GM23338 (cell line): Measurements from ENCODE around the gene UNC45B. TPM values are rescaled to one million over a fixed set of nuclear protein-coding genes. Genes with fewer than 3 reads are reported as not detected.

Experiments
- ATAC-seq: fragments of 200-7000 bp; cut with Tn5 transposase; 3 replicates; pipeline ENCODE4 v1.9.1; 2020
- DNase-seq: peaks from one replicate; pipeline ENCODE4 v3.0.0-alpha.2; 2015; ENCODE audit warnings: low spot score
- H2AFZ ChIP-seq: fragments of 200-600 bp; sonication (generic); 2 replicates; pipeline ENCODE4 v1.8.0; 2016; ENCODE audit warnings: antibody characterized with exemption, mild to moderate bottlenecking, moderate library complexity
- H3F3A ChIP-seq: fragments of 200-600 bp; sonication (generic); replicated peaks from 2 replicates; pipeline ENCODE4 v1.8.0; 2017; ENCODE audit warnings: antibody characterized with exemption, mixed run types, low read depth
- H3K27ac ChIP-seq: fragments of 200-600 bp; sonication (generic); 2 replicates; pipeline ENCODE4 v1.6.1; 2016; ENCODE audit warnings: low read depth
- H3K27me3 ChIP-seq: fragments of 200-600 bp; sonication (generic); 2 replicates; pipeline ENCODE4 v1.8.0; 2016; ENCODE audit warnings: mild to moderate bottlenecking, mixed run types, moderate library complexity; ENCODE audit not compliant: insufficient read depth
- H3K36me3 ChIP-seq: fragments of 200-600 bp; sonication (generic); 2 replicates; pipeline ENCODE4 v1.8.0; 2016; ENCODE audit warnings: mild to moderate bottlenecking; ENCODE audit not compliant: insufficient read depth
- H3K4me1 ChIP-seq: fragments of 200-600 bp; sonication (generic); 2 replicates; pipeline ENCODE4 v1.8.0; 2016; ENCODE audit warnings: mild to moderate bottlenecking, moderate library complexity; ENCODE audit not compliant: insufficient read depth
- H3K4me2 ChIP-seq: fragments of 200-600 bp; sonication (generic); 2 replicates; pipeline ENCODE4 v1.7.1; 2017; ENCODE audit warnings: mixed run types
- H3K4me3 ChIP-seq: fragments of 200-600 bp; sonication (generic); 2 replicates; pipeline ENCODE4 v1.6.1; 2016; ENCODE audit warnings: mixed run types
- H3K79me2 ChIP-seq: fragments of 200-600 bp; sonication (generic); replicated peaks from 2 replicates; pipeline ENCODE4 v1.8.0; 2017; ENCODE audit warnings: mild to moderate bottlenecking; ENCODE audit not compliant: insufficient read depth
- H3K9me2 ChIP-seq: fragments of 200-600 bp; sonication (generic); 2 replicates; pipeline ENCODE4 v1.8.0; 2017; ENCODE audit not compliant: insufficient read depth
- H4K20me1 ChIP-seq: fragments of 200-600 bp; sonication (generic); replicated peaks from 2 replicates; pipeline ENCODE4 v1.8.0; 2017; ENCODE audit warnings: mild to moderate bottlenecking; ENCODE audit not compliant: insufficient read depth
- H3K27ac Mint-ChIP-seq: 2 replicates; pipeline ENCODE4 v1.8.0; 2020; ENCODE audit warnings: inconsistent platforms, mild to moderate bottlenecking, moderate library complexity, mixed read lengths
- H3K27me3 Mint-ChIP-seq: 3 replicates; pipeline ENCODE4 v1.8.0; 2022; ENCODE audit warnings: low read depth, mild to moderate bottlenecking, moderate library complexity, mixed read lengths, inconsistent platforms; ENCODE audit not compliant: insufficient read depth, poor library complexity
- H3K36me3 Mint-ChIP-seq: 3 replicates; pipeline ENCODE4 v1.8.0; 2021; ENCODE audit warnings: low read depth, mild to moderate bottlenecking, inconsistent platforms, moderate library complexity, mixed read lengths
- H3K4me1 Mint-ChIP-seq: 3 replicates; pipeline ENCODE4 v1.8.0; 2020; ENCODE audit warnings: mild to moderate bottlenecking, inconsistent platforms, mixed read lengths
- H3K4me3 Mint-ChIP-seq: 3 replicates; pipeline ENCODE4 v1.8.0; 2021; ENCODE audit warnings: moderate library complexity, mild to moderate bottlenecking, inconsistent platforms, mixed read lengths
- H3K9me3 Mint-ChIP-seq: 3 replicates; pipeline ENCODE4 v1.8.0; 2020; ENCODE audit warnings: moderate library complexity, mild to moderate bottlenecking, inconsistent platforms, mixed read lengths
- CREB1 ChIP-seq: fragments of 250-450 bp; sonication (Bioruptor Pico); IDR thresholded peaks from 2 replicates; pipeline ENCODE4 v1.5.0; 2020; ENCODE audit warnings: low read depth, mild to moderate bottlenecking, moderate library complexity
- CTCF ChIP-seq, 2 experiments: fragments of 200-600 bp in 1 of 2; sonication (generic) in 1 of 2; conservative IDR thresholded peaks; 2 replicates each; pipeline versions ENCODE4 v1.5.1 to v1.6.1; 2016 to 2017; ENCODE audit warnings: antibody characterized with exemption in 2 of 2, low read depth in 2 of 2, mild to moderate bottlenecking in 2 of 2, moderate library complexity in 1 of 2
- EZH2phosphoT487 ChIP-seq: fragments of 200-600 bp; sonication (generic); IDR thresholded peaks from one replicate; pipeline ENCODE4 v1.8.1; 2018; ENCODE audit warnings: antibody characterized with exemption; ENCODE audit not compliant: unreplicated experiment
- JUNB ChIP-seq: IDR thresholded peaks from one replicate; pipeline ENCODE4 v1.6.1; 2016; ENCODE audit warnings: antibody characterized with exemption; ENCODE audit not compliant: unreplicated experiment
- STAT1 ChIP-seq: IDR thresholded peaks from one replicate; pipeline ENCODE4 v1.6.1; 2016; ENCODE audit warnings: antibody characterized with exemption; ENCODE audit not compliant: unreplicated experiment
- ZNF331 ChIP-seq: fragments of 250-450 bp; sonication (Bioruptor Pico); IDR thresholded peaks from 2 replicates; pipeline ENCODE4 v1.5.0; 2020; ENCODE audit warnings: low read depth, mild to moderate bottlenecking, moderate library complexity
- ZNF462 ChIP-seq: fragments of 250-450 bp; sonication (Bioruptor Pico); IDR thresholded peaks from 2 replicates; pipeline ENCODE4 v1.5.0; 2020; ENCODE audit warnings: mild to moderate bottlenecking, moderate library complexity
- polyA plus RNA-seq: library from polyadenylated mRNA; unstranded; fragments of >200 nt; fragmentation: Nextera tagmentation; extraction: Ambion mirVana; gene quantifications from 2 replicates; pipeline ENCODE4 v1.2.1, GENCODE V29; 2016
- total RNA-seq: library from RNA; depleted of rRNA; stranded (reverse); fragments of >200 nt; shearing (Covaris generic); gene quantifications from 2 replicates; pipeline ENCODE4 v1.2.3, GENCODE V29; 2014

The UNC45B gene
- total and polyA plus RNA-seq, 2 experiments from 2014 or later = 0.03 TPM; not detected in 1

GRCh38 chr17:35160354-35161201, 13.0 kb downstream of the UNC45B start:
- H3K4me3 ChIP-seq = no peak overlapping the region
- no peaks in the 10 kb centered on the region for H4K20me1 ChIP-seq
- ATAC-seq (no peak), DNase-seq (no peak)
- Mint-ChIP-seq H3K27ac (no peak overlapping the region), H3K36me3 (no peaks in the 10 kb centered on the region), H3K9me3 (no peaks in the 10 kb centered on the region), H3K4me1 (peaks cover 7% of the 10 kb centered on the region), H3K4me3 (no peak overlapping the region), H3K27me3 (peaks cover 1% of the 10 kb centered on the region)
- H3K4me2 ChIP-seq = no peak overlapping the region
- no peaks in the 10 kb centered on the region for H3K36me3 ChIP-seq
- no peak overlapping the region for H2AFZ ChIP-seq
- no peaks in the 10 kb centered on the region for H3F3A ChIP-seq
- 0 out of 2 replicates have a peak, but pooled peaks cover 3% of the 10 kb centered on the region for H3K9me2 ChIP-seq
- peaks cover 3% of the 10 kb centered on the region; the same call in 1 of the 2 replicates for H3K4me1 ChIP-seq
- no peak for TF ChIP-seq CTCF (conservative IDR thresholded peaks at IDR 0.05; ENCODE audit: low read depth in 2 of 2)
- TF ChIP-seq STAT1 = no peak
- H3K79me2 ChIP-seq = no peaks in the 10 kb centered on the region
- no peaks in the 10 kb centered on the region for H3K27me3 ChIP-seq
- H3K27ac ChIP-seq = no peak overlapping the region

- no peaks in the 10 kb centered on the region for H3K36me3 ChIP-seq
- no peak overlapping the region for H3K27ac ChIP-seq
- no peak for ATAC-seq
- TF ChIP-seq CREB1 = no peak
- no peak for TF ChIP-seq EZH2phosphoT487
- no peak for TF ChIP-seq JUNB
- no peak for TF ChIP-seq ZNF331
- no peak for TF ChIP-seq CTCF (conservative IDR thresholded peaks at IDR 0.05; ENCODE audit: low read depth in 2 of 2)
- no peak for TF ChIP-seq ZNF462 (CRISPR knock-in tag)
- no peak for TF ChIP-seq STAT1
Measured at GRCh38 chr17:35161281-35161761, 13.7 kb downstream of the UNC45B start.

More at GRCh38 chr17:35161281-35161761, 13.7 kb downstream of the UNC45B start:
- no peaks in the 10 kb centered on the region for H3K27me3 ChIP-seq
- H3K27ac Mint-ChIP-seq = no peak overlapping the region
- no peak overlapping the region; the same call in 2 of the 3 replicates for H3K4me3 Mint-ChIP-seq
- no peaks in the 10 kb centered on the region for H3F3A ChIP-seq
- H3K4me3 ChIP-seq = no peak overlapping the region
- no peak overlapping the region for H3K4me2 ChIP-seq
- H3K4me1 ChIP-seq = peaks cover 3% of the 10 kb centered on the region; the same call in 1 of the 2 replicates
- H4K20me1 ChIP-seq = no peaks in the 10 kb centered on the region
- H3K79me2 ChIP-seq = no peaks in the 10 kb centered on the region
- H3K4me1 Mint-ChIP-seq = peaks cover 7% of the 10 kb centered on the region
- H2AFZ ChIP-seq = no peak overlapping the region
- no peaks in the 10 kb centered on the region for H3K9me3 Mint-ChIP-seq
- H3K9me2 ChIP-seq = no peaks in the 10 kb centered on the region
- DNase-seq = no peak
- peaks cover 1% of the 10 kb centered on the region for H3K27me3 Mint-ChIP-seq
- no peaks in the 10 kb centered on the region for H3K36me3 Mint-ChIP-seq
